Esophagus squamous epithelium (tissue), 4 donors: ENCODE measurements around the gene DST.

Experiments used
- POLR2A ChIP-seq, 4 donors: fragments of 450-650 bp; IDR thresholded peaks; one replicate each; pipeline ENCODE4 v1.6.1; 2017; ENCODE audit warnings: antibody characterized with exemption in 4 of 4, mild to moderate bottlenecking in 4 of 4, moderate library complexity in 3 of 4
- TF ChIP-seq, protein P1 (sequence below), 6 experiments: fragments of 450-650 bp in 4 of 6; fragments of 200-600 bp in 2 of 6; sonication (generic) in 2 of 6; IDR thresholded peaks; one replicate each; pipeline ENCODE4 v1.5.1; 2016 to 2019; ENCODE audit warnings: antibody characterized with exemption in 6 of 6, mild to moderate bottlenecking in 4 of 6, moderate library complexity in 4 of 6

GRCh38 chr6:56514395-56514794 lies 128.3 kb downstream of the DST start:
- TF ChIP-seq, protein P1, sequence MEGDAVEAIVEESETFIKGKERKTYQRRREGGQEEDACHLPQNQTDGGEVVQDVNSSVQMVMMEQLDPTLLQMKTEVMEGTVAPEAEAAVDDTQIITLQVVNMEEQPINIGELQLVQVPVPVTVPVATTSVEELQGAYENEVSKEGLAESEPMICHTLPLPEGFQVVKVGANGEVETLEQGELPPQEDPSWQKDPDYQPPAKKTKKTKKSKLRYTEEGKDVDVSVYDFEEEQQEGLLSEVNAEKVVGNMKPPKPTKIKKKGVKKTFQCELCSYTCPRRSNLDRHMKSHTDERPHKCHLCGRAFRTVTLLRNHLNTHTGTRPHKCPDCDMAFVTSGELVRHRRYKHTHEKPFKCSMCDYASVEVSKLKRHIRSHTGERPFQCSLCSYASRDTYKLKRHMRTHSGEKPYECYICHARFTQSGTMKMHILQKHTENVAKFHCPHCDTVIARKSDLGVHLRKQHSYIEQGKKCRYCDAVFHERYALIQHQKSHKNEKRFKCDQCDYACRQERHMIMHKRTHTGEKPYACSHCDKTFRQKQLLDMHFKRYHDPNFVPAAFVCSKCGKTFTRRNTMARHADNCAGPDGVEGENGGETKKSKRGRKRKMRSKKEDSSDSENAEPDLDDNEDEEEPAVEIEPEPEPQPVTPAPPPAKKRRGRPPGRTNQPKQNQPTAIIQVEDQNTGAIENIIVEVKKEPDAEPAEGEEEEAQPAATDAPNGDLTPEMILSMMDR (IDR thresholded peaks at IDR 0.05) = no peak
- no peak for TF ChIP-seq POLR2A (IDR thresholded peaks at IDR 0.05)
